ENCODE results near the gene HSF2BP.
A peak's percentile ranks its signal among the peaks of the same experiment; 100 is the strongest.
"Not testable (repeated sequence)": the region's sequence is repeated elsewhere in the genome, so short reads cannot be mapped to it uniquely, and the experiment has no call there.

Gene HSF2BP

GRCh38 chr21:43657355-43658087, 1.8 kb downstream of the HSF2BP start:
- DNase-seq: peak; percentile 61
- in situ Hi-C loops (cut with MboI; ENCODE audit: low pct_unique_long_range_greater_than_20kb, low sequenced_read_pairs): no loop called here

DNA sequence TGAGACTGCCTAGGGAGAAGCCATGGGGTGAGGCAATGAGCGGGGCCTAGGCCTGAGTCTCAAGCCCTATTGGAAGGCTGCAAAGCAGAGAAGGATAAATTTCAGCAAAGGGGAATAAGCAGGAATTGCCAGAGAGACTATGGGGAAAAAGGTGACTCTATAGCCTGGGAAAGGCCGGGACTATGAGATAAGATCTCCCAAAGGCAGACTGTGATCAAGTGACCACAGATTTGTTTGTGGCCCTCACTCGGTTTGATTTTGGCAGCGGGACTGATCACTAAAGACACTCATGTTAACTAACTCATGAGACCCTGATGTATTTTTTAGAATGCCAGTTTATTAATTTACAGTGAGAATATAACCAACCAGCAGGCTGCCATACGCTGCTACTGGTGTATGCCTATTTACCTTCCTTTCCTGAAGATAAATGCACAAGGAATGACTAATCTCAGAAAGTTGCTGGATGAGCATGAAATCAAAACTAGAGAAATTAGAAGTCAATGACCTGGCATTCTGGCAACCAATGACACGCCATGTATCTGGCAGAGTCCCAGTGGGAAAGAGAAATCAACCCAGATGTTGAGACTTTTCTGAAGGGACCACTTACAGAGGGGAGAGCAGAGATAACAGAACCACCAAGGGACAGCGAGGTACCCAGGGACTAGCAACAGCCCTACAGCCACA, 4.3 kb downstream of the HSF2BP start:
- in situ Hi-C loops (cut with MboI; ENCODE audit: low pct_unique_long_range_greater_than_20kb, low sequenced_read_pairs): no loop called here
- DNase-seq: no peak

DNA sequence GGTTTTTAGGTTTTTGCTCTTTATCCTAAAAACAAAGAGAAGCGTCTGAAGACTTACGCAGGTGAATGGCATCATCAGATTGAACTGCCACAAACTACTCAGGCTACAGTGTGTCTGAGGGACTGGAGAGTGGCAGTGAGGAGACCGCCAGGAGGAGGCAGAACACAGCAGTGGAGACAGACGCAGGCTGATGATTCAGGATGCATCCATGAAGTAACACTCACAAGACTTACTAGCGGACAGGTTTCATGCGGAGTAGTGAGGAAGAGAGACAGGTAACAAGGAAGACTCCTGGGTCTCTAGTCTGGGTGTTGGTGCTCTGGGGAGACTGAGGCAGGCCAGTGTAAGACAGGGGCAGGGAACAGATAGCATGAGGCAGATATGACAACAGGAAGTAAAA, 5.7 kb downstream of the HSF2BP start:
- in situ Hi-C loops (cut with MboI; ENCODE audit: low pct_unique_long_range_greater_than_20kb, low sequenced_read_pairs): no loop called here
- no peak for DNase-seq

GRCh38 chr21:43652616-43653015, 6.7 kb downstream of the HSF2BP start:
- no peak for DNase-seq
- in situ Hi-C loops (cut with MboI; ENCODE audit: low pct_unique_long_range_greater_than_20kb, low sequenced_read_pairs): no loop called here

DNA sequence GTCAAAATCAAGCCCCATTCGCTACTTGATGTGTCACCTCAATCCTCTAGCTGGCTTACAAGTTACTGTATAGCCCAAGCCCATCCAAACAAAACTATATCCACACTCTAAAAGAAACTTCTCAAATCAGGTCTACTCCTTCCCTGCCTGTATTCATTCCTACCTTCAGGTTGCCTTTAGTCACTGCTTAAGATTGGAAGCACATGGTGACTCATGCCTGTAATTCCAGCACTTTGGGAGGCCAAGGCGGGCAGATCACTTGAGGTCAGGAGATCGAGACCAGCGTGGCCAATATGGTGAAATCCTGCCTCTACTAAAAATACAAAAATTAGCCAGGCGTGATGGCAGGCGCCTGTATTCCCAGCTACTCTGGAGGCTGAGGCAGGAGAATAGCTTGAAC, 7.4 kb downstream of the HSF2BP start:
- DNase-seq; in situ Hi-C loops (cut with MboI; ENCODE audit: low pct_unique_long_range_greater_than_20kb, low sequenced_read_pairs): not testable (repeated sequence)

DNA sequence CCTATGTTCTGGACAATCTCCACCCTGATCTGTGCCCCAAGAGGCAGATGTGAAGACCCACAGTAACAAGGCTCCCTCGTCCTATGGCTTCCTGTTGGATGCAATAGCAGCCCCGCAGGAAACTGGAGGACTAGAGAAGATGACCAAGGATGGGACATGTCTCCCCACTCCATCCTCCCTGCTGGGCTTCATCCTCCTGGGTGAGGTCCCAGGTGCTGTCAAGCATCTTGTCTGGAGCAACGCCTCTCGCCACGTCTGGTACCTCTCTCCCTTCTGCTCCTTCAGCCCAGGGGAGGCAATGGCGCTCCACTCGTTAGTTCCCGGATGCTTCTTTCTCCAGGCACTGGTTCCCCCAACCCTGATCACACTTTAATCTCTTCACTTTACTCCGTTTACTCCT, 11.1 kb downstream of the HSF2BP start:
- in situ Hi-C loops (cut with MboI; ENCODE audit: low pct_unique_long_range_greater_than_20kb, low sequenced_read_pairs): no loop called here
- no peak for DNase-seq

- in situ Hi-C loops (cut with MboI; ENCODE audit: low pct_unique_long_range_greater_than_20kb, low sequenced_read_pairs): no loop called here
- peak; percentile 91 for DNase-seq
Observed at GRCh38 chr21:43646550-43647260, 12.6 kb downstream of the HSF2BP start.

GRCh38 chr21:43645976-43646375, 13.3 kb downstream of the HSF2BP start:
- DNase-seq: no peak
- in situ Hi-C loops (cut with MboI; ENCODE audit: low pct_unique_long_range_greater_than_20kb, low sequenced_read_pairs): no loop called here

- DNase-seq: peak; percentile 90
Observed at GRCh38 chr21:43645136-43645891, 14.0 kb downstream of the HSF2BP start.

GRCh38 chr21:43644609-43645008, 14.7 kb downstream of the HSF2BP start:
- DNase-seq: no peak
- in situ Hi-C loops (cut with MboI; ENCODE audit: low pct_unique_long_range_greater_than_20kb, low sequenced_read_pairs): no loop called here

More at GRCh38 chr21:43645136-43645891, 14.0 kb downstream of the HSF2BP start:
- in situ Hi-C loops (cut with MboI; ENCODE audit: low pct_unique_long_range_greater_than_20kb, low sequenced_read_pairs): no loop called here

GRCh38 chr21:43644071-43644470, 15.2 kb downstream of the HSF2BP start:
- no peak for DNase-seq
- in situ Hi-C loops (cut with MboI; ENCODE audit: low pct_unique_long_range_greater_than_20kb, low sequenced_read_pairs): no loop called here

GRCh38 chr21:43643193-43643592, 16.1 kb downstream of the HSF2BP start:
- no peak for DNase-seq
- in situ Hi-C loops (cut with MboI; ENCODE audit: low pct_unique_long_range_greater_than_20kb, low sequenced_read_pairs): no loop called here

DNA sequence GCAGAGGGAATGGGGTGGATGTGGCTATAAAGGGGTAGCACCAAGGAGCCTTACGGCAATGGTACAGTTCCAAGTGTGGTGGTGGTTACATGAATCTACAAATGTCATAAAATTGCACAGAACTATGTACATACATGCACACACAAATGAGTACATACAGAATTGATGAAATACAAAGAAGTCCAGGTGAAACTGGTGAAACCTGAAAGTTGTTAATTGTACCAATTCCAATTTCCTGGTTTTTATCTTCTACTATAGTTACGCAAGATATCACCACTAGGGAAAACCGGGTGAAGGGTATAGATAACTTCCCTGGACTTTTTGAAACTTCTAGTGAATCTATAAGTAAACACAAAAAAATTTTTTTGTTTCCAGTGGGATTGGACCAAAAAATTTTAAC, 18.9 kb downstream of the HSF2BP start:
- in situ Hi-C loops (cut with MboI; ENCODE audit: low pct_unique_long_range_greater_than_20kb, low sequenced_read_pairs): no loop called here
- DNase-seq: no peak

DNA sequence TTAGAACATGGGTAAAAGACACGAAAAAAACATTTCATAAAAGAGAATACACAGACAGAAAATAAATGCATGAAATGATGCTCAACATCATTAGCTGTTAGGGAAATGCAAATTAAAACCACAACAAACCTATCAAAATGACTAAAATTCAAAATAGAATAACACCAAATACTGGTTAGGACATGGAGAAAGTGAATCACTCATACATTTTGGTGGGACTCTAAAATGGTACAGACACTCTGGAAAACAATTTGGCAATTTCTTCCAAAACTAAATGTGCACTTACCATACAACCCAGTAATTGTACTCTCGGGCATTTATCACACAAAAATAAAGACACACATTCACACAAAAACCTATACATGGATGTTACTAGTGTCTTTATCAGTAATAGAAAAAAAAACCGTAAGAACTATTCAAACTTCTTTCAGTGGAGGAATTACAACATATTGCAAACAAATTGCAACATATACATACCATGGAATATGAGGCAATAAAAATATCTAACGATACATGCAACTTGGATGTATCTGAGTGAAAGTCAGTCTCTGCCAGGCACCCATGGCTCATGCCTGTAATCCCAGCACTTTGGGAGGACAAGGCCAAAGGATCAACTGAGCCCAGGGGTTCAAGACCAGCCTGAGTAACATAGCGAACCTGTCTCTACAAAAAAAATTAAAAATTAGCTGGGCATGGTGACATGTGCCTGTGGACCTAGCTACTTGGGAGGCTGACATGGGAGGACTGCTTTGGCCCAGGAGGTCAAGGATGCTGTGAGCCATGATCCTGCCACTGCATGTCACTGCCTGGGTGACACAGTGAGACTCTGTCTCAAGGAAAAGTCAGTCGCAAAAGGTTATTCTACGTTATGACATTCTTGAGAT, 19.6 kb downstream of the HSF2BP start:
- in situ Hi-C loops (cut with MboI; ENCODE audit: low pct_unique_long_range_greater_than_20kb, low sequenced_read_pairs): no loop called here
- no peak for DNase-seq

DNA sequence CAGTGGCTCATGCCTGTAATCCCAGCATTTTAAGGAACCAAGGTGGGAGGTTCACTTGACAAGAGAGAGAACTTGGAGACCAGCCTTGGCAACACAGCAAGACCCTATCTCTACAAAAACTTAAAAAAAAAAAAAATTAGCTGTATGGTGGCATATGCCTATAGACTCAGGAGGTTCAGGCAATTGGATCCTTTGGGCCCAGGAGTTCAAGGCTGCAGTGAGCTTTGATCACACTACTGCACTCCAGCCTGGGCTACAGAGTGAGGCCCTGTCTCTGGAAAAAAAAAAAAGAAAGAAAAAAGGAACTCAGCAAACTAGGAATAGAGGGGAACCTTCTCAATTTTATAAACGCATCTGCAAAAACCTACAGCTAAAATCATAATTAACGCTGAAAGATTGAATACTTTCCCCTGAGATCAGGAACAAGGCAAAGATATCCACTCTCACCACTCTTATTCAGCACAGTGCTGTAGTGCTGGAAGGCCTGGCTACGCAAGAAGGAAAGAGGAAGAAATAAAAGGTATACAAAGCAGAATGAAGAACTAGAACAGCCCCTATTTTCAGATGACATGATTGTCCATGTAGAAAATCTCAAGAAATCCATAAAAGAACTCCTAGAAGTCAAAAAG, 21.6 kb downstream of the HSF2BP start:
- in situ Hi-C loops (cut with MboI; ENCODE audit: low pct_unique_long_range_greater_than_20kb, low sequenced_read_pairs): no loop called here
- DNase-seq: no peak

- no peak for DNase-seq
- in situ Hi-C loops (cut with MboI; ENCODE audit: low pct_unique_long_range_greater_than_20kb, low sequenced_read_pairs): no loop called here
Observed at GRCh38 chr21:43635436-43635835, 23.9 kb downstream of the HSF2BP start.

DNA sequence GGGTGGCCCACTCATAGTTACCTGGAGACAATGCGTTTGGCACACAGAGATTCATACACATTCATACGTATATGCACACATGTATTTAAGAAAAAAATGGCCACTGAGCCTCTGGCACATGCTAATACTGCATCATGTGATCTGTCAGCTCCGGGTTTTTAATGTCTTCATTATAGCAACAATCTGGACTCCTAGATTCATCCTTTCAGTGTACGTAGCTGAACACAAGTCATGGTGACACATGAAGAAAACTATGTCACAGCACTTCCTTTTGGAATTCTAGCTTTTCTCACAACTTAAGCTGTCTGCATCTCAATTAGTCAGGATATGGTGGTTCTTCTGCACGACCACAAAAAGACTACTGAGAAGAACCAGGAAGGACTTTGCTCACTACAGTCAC, 24.7 kb downstream of the HSF2BP start:
- DNase-seq: no peak
- in situ Hi-C loops (cut with MboI; ENCODE audit: low pct_unique_long_range_greater_than_20kb, low sequenced_read_pairs): no loop called here

- in situ Hi-C loops (cut with MboI; ENCODE audit: low pct_unique_long_range_greater_than_20kb, low sequenced_read_pairs): no loop called here
- no peak for DNase-seq
Observed at GRCh38 chr21:43632373-43632905, 26.8 kb downstream of the HSF2BP start.
